HG03175 (cell line): ENCODE measurements around the gene ZNF148.

Experiments used
- ATAC-seq: cut with Tn5 transposase; IDR thresholded peaks from one replicate; pipeline ENCODE4 v1.9.1; 2021; ENCODE audit warnings: mild to moderate bottlenecking, moderate library complexity; ENCODE audit not compliant: unreplicated experiment

The ZNF148 gene

DNA sequence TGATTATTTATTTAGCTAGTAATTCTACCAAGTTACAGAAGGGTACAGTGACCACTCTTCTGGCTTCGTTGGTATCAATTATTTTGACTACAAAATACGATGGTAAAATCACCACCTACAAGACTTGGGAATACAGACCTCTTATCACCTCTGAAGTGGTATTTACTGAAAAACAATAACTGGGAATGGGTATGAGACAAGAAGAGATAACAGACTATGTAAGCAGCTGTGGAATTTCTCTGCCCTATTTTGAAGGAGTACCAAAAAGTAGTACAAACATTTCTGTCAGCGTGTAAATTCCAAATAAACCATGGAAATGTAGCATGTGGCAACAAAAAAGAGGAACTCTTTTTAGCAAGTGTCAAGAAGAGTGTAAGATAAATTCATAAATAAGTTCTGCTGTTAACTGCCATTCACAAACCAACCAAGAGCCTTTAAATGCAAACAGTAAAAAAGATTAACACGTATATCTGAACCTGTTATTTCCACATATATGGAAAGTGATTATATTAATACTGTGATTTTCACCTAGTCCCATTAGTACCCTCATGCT is 85.6 kb downstream of the ZNF148 start:
- no peak for ATAC-seq

DNA sequence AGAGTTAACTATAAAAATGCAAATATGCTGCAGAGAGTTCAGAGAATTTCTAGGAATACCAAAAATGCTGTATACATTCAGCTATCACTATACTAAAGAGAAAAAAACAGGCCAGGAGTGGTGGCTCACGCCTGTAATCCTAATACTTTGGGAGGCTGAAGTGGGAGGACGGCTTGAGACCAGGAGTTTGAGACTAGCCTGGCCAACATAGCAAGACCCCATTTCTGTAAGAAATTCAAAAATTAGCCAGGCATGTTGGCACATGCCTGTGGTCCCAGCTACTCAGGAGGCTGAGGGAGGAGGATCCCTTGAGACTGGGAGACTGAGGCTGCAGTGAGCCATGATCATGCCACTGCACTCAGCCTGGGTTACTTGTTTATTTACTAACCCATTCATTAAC is 87.9 kb downstream of the ZNF148 start:
- no peak for ATAC-seq

DNA sequence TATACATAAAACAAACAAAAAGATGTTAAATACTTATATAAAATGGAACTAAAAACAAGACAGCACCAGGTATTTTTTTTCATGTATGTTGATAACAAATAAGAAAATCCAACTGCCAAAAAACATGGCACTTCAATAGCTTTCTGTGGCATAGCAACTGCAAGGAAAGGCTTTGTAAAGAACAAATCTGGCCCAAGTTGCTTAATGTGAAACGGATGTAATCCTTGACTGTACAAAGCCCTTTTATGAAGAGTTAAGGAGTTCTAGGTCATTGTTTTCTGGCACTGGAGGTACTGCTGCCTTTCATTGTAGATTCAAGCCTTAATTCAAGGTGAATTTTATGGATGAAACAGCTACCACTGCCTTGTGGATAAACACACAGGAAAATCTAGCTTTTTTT is 93.7 kb downstream of the ZNF148 start:
- ATAC-seq: no peak

DNA sequence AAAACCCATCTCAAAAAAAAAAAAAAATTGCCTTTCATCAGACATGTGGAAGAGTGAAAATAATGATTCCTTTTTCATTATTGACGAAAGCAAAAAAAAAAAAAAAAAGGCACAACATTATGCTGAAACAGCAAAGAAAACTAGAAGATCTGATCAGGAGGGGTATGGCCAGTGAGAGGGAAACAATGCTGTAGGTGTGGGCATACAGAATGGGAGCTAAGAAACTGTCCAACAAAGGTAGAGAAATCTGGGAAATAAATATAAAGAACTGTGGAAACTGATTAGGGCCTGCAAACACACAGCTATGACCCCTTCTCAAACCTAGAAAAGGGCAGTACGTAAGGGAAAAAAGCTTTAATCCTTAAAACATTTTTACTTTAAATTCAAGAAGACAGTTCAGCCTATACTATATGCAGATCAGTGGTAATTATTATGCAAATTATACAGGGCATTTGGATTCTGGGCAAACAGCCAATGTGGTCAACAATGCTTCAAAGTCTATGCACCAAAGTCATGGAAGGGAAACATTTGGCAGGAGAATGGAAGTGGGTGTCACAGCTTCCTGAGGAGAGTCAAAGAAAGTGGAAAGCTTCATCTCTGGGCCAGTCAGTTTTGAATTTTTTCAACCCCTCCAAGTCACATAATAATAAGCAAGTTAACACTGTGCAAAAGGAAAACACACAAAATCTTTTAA is 94.3 kb downstream of the ZNF148 start:
- no peak for ATAC-seq

DNA sequence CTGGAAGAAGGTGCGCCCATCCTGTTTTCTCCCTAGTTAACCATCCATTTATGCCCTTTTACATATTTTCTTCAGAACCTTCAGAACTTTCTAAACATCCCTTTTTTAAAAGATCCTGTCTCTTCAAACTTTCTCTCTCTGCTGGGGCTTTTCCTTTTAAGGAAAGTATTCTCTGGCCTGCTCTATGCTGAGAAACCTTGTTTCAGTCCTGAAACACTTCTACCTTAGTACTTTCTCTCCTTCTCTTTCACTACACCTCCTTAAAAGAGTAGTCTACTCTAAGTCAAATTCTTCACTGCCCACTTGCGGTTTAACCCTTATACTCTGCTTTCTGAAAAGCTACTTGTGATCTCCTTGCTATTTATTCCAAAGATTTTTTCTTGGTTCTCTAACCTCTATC is 97.0 kb downstream of the ZNF148 start:
- ATAC-seq: no peak

DNA sequence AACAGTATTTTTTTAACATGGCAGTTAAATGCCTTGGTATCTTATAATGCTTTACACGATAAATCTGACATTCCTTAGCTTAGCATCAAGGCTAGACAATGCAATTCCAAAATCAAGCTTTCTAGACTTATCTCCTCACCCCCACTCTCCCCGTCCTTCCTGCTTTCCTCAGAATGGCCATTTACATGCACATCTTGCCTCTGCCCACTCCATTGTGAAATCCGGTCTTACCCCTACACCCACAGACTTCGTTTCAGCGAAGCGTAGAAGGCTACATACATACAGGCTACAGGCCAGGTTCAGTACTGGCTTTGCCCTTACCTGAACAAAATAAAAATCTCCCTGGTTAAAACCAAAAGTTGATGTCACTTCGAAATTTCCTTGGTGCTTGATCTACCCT is 104.0 kb downstream of the ZNF148 start:
- ATAC-seq: no peak

DNA sequence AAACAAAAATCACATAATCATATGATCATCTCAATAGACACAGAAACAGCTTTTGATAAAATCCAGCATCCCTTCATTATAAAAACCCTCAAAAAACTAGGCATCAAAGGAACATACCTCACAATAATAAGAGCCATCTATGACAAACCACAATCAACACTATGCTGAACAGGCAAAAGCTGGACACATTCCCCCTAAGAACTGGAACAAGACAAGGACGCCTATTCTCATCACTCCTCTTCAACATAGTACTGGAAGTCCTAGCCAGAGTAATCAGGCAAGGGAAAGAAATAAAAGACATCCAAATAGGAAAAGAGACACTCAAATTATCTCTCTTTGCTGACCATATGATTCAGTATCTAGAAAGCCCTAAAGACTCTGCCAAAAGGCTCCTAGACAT is 107.7 kb downstream of the ZNF148 start:
- no peak for ATAC-seq

DNA sequence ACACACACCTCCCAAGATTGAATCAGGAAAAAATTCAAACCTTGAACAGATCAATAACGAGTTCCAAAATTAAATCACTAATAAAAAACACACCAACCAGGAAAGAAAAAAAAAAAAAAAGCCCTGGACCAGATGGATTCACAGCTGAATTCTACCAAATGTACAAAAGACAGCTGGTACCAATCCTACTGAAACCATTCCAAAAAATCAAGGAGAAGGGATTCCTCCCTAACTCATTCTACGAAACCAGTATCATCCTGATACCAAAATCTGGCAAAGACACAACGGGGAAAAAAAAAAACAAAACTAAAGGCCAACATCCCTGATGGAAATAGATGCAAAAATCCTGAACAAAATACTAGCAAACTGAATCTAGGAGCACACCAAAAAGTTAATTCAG is 108.2 kb downstream of the ZNF148 start:
- ATAC-seq: no peak

DNA sequence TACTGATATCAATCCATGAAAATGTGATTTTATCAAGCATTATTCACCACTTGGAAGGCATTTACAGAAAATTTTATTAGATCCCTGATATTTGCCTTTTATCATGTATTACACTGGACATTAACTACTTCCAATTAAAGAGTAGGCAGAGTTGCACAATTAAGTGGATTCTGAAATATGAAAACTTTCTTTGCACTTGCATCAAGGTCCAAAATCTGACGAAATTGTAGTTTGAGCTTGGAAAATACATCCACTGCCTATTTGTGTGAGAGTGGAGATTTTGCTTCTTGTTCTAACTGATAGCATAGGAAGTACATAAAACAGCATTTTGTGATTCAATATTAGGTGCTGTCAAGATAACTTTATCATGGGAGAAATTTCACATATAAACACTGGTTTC is 113.0 kb downstream of the ZNF148 start:
- ATAC-seq: no peak

DNA sequence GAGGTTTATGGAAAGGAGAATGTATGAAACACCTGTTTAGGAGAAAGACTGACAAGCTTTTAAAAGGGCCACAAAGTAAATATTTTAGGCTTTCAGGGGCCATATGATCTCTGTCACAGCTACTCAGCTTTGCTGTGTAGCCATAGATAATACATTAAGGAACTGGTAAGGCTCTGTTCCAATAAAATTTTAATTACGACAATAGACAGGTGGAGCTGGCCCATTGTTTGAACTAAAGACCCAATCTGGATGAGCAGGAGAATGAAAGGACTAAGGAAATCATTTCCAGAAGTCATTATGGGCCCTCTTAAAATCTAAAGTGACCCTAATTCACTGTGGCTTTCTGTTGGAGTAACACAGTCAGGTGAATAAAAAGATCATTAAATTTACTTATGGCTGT is 114.1 kb downstream of the ZNF148 start:
- ATAC-seq: no peak

DNA sequence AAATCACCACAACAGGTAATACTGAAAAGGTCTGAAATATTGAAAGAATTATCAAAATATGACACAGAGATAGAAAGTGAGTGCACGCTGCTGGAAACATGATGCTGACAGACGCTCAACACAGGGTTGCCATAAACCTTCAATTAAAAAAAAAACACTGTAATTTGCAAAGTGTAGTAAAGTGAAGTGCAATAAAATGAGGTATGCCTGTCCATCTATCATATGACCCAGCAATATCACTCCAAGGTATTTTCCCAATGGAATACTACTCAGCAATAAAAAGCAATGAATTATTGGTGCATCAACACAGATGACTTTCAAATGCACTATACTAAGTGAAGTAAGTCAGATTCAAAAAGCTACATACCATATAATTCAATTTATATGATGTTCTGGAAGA is 115.0 kb downstream of the ZNF148 start:
- ATAC-seq: no peak

DNA sequence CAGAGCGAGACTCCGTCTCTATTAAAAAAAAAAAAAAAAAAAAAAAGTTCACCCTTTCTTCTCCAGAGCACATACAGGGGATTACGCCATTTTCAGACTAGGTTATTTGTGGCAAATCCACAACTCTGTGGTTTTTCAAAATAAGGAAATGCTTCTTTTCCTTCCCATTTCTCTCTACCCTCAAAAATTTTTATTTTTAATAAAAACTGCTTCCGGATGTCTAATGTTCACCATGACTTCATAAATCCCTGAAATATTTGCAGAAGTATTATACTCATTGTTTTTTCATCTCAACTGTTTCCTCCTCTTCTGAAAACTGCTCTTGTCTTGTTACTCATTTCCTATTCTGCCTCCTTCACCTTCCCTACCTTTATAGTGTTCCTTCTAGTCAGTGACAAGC is 117.6 kb downstream of the ZNF148 start:
- ATAC-seq: no peak

DNA sequence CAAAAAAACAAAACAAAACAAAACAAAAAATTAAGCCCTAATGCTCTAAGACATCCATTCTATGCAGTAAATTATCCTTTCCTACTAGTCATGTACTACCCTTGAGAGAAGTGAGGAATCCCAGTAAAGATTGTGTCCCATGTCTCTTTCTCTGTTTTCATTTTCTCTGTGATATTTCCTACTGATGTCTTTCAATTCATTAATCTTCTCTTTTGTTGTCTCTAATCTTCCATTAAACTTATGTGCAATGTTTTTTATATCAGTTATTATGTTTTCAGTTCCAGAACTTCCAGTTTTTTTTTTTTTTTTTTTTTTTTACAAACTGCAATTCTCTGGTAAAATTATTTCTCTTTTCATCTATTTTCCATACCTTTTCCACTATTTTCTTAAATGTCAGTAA is 118.5 kb downstream of the ZNF148 start:
- no peak for ATAC-seq

DNA sequence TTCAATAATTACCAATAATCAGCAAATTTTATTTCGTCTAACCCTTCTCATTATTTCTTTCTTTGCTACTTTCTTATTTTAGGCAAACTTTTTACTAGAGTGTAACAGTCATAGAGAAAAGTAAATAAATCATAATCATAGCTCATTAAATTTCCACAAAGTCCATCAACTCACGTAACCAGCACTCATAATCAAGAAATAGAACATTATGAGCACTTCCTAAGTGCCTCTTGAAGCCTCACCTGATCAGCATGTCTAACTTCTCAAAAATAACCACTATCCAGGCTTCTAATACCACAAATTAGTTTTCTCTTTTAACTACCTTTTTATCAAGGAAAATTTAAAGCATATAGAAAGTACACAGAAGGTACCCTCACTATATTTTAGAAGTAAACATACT is 124.2 kb downstream of the ZNF148 start:
- no peak for ATAC-seq

DNA sequence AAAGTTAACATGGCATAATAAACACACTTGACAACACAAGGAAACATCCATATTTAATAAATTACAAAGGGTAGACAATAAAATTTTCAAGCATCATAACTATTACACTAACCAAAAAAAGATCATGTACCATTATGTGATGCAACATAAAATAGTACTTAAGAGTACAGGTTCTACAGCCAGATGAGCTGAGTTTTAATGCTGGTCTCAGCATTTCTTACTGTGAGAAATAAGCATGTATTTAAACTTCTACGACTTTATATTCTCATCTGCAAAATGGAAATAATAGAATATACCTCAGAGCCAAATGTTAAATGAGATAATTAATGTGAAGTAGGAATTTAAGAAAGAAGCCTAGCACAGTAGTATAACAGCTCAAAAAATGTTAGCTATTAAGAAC is 128.9 kb downstream of the ZNF148 start:
- ATAC-seq: no peak

DNA sequence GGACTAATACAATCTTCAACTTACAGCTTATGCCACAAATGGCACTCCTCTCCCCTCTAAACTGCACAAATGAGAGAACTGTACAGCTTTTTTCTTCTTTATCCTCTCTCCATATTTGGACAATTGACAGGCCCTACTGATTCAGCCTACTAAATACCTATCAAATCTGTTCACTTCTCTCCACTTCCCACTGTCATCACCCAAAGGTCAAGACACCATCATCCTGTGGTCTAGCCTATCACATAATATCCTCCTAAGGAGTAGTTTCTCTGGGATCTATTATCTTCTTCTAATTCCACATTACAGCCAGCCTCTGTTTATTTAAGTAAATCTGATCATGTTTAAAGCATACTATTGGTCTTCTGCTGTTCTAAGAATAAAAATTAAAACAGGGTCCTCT is 129.6 kb downstream of the ZNF148 start:
- no peak for ATAC-seq

DNA sequence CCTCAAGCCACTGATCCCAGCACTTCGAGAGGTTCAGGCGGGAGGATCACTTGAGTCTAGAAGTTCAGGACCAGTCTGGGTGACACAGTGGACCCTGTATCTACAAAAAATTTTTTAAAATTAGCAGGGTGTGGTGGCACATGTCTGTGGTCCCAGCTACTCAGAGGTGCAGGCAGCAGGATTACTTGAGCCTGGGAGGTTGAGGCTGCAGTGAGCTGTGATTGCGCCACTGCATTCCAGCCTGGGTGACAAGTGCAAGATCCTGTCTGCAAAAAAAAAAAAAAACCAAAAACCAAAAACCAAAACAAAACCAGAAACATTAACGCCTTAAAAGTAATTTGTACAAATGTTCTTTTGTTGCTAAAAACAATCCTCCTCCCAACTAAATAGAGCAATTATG is 134.6 kb downstream of the ZNF148 start:
- no peak for ATAC-seq

DNA sequence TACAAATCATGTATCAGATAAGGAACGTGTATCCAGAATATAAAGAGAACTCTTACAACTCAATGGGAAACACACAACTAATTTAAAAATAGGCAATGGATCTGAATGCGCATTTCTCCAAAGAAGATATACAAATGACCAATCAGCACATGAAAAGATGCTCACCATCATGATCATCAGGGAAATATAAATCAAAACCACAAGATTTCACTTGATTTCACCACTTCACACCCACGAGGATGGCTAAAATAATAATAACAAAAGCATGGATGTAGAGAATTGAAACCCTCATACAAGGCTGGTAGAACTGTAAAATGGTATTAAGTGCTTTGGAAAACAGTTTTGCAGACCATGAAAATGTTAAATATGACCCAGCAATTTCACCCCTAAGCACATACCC is 135.9 kb downstream of the ZNF148 start:
- no peak for ATAC-seq

DNA sequence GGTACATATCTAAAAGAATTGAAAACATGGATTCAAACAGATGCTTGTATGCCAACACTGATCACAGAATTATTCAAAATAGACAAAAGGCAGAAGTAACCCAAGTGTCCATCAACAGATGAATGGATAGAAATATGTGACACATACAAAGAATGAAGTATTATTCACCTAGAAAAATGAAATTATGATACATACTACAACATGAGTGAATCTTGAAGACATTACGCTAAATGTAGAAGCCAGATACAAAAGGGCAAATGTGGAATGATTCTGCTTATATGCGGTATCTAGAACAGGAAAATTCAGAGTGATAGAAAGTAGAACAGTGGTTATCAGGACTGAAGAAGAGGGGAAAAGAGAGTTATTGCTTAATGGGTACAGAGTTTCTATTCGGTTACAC is 136.4 kb downstream of the ZNF148 start:
- no peak for ATAC-seq

DNA sequence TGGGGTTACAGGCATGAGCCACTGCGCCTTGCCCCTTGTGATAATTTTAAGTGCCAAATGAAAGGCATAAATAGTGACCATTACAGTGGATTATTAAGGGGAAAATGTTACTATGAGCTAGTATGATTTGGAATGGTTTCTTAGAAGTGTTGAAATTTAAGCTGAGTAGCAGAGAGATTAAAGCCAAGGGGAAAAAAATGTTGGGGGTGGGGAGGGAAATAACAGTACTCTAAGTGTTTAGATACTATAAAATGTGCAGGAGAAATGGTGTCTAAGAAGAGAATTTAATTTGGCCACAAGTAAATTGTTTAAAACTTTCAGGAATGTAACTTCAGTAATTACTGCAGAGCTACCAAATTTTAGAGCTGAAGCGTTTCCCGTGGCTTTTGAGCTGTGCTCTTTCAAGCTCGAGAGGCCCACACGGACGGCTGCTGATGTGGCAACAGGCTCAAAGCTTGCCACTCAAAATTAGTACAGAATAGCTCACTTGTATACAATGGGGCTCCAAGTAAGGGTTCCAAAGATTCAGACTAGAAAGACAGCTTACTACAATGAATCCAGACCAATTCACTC is 138.7 kb downstream of the ZNF148 start:
- no peak for ATAC-seq

DNA sequence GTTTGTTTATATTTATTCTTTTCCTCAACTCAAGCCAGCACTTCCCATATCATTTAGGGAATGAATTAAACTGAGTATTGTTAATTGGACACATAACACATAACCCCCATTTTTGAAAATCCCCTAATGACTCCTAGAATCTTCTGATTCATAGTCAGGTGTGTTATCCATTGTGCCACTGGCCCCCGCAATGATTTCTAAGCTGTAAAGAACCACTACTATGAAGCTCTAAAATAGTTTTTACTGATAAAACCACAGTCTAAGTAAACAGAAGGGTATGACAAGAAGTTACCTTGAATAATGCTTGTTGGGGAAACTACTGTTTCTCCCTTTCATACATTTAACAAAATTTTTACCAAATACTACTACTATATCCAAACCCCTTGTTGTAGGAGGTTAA is 140.3 kb downstream of the ZNF148 start:
- no peak for ATAC-seq

DNA sequence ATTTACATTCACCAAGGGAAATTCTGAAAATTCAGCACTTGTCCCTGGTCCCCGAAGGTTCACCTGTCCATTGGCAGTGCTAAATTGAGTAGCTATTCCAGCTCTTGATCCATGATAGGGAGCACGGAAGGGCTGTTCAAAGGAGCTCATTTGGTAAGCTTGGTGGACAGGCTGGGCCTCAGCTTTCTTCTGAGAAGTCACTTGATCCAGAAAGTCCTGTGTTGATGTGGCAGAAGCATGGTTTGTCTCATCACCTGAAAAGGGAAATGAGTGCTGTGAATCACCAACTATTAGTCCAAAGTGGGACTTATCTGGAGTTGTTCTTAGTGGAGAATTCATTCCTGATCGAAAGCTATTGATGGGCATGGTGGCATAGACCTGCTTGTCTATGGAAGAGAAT is 142.7 kb downstream of the ZNF148 start:
- ATAC-seq: no peak

DNA sequence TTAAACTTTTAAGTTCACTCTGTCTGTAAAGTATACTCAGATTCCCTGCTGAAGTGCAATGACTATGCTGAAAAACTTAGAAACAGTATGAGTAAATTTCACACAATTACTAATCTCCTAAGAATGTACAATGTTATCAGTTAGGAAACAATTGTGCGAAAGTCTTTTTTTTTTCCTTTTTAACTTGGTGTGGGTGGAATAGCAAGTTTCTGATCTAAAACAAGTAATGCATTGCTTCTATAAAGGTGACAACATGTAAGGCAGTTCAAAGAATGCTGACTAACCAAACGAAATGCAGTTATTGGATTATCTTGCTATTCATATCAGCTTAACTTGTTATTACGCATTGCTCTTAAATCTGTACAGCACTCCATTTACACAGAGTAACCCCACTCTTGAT is 143.2 kb downstream of the ZNF148 start:
- no peak for ATAC-seq
